HG02938 (cell line): ENCODE results near the gene CS.
"Not testable (repeated sequence)": the region's sequence is repeated elsewhere in the genome, so short reads cannot be mapped to it uniquely, and the experiment has no call there.

ENCODE experiments used
- ATAC-seq: cut with Tn5 transposase; IDR thresholded peaks from one replicate; pipeline ENCODE4 v1.9.1; 2021; ENCODE audit warnings: mild to moderate bottlenecking, moderate library complexity; ENCODE audit not compliant: unreplicated experiment

The CS gene

GRCh38 chr12:56299853-56300643 is at the start of gene CS:
Gene CS, minus strand, starts transcription at chr12:56300330. Its CDS starts 129 bp downstream, at chr12:56300201.
- peak; percentile 91 for ATAC-seq

- no peak for ATAC-seq
These were observed 48.6 kb upstream of the CS start for GRCh38 chr12:56348776-56349175.

- not testable (repeated sequence) for ATAC-seq
These were observed 47.1 kb upstream of the CS start for GRCh38 chr12:56347255-56347654.

DNA sequence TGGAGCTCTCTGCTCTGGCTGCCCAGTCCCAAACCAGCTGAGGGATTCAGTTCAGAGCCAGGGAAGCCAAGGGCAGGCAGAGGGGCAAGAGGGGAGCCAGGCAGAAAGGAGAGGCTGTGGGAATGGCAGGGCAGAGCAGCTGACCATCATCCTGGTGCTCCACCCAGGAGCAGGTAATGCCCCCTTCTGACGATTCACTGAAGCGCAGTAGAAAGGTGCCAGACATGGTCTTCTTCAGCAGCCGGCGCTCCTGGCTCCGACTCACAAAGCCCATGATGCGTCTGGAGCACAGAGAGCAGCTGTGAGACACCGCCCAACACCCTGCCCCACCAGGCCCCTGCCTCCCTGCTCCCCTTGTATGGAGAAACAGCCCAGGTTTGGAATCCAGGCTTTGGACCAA is 46.5 kb upstream of the CS start:
- ATAC-seq: no peak

GRCh38 chr12:56342290-56342689 is 42.2 kb upstream of the CS start:
- not testable (repeated sequence) for ATAC-seq

- ATAC-seq: no peak
These were observed 41.5 kb upstream of the CS start for GRCh38 chr12:56341616-56342015.

DNA sequence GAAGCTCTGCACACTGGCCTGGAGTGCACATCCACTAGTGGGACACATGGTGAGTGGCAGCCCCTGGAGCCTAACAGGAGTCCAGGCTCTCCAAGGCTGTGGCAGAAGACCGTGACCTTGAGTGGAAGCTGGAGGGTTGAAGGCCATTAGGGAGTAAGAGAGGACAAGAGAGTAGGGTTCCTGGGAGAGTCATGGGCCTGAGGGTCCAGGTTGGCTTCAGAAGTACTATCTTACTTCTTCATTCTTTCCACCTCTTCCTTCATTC is 39.0 kb upstream of the CS start:
- no peak for ATAC-seq

- no peak for ATAC-seq
These were observed 38.4 kb upstream of the CS start, which contains the start of gene IL23A for GRCh38 chr12:56338308-56339157. Gene IL23A, plus strand, starts transcription at chr12:56338884. Its CDS starts 161 bp downstream, at chr12:56339045.

GRCh38 chr12:56337753-56338251 is 37.7 kb upstream of the CS start:
- no peak for ATAC-seq

- no peak for ATAC-seq
These were observed 36.4 kb upstream of the CS start for GRCh38 chr12:56336361-56337167.

DNA sequence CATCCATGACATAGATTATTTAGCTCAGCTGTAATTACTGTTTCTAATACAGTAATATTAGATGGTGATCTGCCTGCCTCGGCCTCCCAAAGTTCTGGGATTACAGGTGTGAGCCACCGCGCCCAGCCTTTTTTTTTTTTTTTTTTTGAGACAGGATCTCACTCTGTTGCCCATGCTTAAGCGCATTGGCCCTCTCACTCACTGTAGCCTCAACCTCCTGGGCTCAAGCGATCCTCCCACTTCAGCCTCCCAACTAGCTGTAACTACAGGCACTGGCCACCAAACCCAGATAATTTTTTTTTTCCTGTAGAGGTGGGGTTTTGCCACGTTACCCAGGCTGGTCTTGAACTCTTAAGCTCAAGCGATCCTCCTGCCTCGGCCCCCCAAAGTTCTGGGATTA is 35.4 kb upstream of the CS start:
- ATAC-seq: not testable (repeated sequence)

DNA sequence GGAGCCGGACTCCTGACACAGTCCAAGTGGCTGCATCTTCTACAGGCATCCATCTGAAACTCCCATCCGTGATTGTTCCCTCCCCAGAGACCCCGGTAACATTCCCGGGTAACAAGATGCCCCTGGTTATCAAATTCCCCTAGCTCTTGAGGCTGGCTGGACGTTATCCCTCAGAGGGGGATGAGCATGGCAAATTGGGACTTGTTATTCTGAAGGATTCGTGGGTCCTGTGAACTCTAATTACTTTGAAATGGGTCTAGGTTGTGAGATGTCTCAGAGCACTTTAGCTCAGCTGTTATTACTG is 34.3 kb upstream of the CS start:
- no peak for ATAC-seq

- peak; percentile 94 for ATAC-seq
These were observed 33.8 kb upstream of the CS start, which contains the start of gene PAN2 for GRCh38 chr12:56333679-56334489. Gene PAN2, minus strand, starts transcription at chr12:56334000. Its CDS starts 906 bp downstream, at chr12:56333094.

GRCh38 chr12:56333197-56333678 is 33.1 kb upstream of the CS start:
- peak; percentile 6 for ATAC-seq

DNA sequence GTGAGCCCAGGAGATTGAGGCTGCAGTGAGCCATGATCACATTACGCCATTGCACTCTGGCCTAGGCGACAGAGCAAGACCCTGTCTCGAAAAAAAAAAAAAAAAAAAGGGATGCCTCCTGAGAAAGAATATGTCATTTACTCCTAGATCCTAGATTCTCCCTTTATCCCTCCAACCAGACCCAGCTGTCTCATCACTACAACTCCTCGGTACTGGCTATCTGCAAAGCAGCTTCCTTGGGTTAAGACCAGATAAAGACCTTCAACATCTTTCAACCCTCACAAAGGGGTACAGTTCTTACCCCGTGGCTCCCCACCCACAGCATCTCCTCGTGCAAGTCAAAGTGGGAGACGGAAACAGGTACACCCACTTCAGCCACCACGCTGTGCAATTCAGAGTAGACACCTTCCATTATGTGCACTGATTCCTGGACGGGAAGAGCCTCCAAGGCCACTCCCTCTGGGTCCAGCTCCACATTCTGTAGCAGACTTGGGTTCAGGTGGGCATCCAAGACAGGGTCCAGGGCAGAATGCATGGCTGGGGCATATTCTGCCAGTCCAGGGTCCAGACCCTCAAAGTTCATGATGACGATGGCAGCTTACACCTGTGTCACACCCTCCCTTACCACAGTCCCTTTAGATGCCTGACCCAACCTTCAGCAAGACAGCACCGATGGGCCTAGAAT is 32.5 kb upstream of the CS start:
- ATAC-seq: no peak

DNA sequence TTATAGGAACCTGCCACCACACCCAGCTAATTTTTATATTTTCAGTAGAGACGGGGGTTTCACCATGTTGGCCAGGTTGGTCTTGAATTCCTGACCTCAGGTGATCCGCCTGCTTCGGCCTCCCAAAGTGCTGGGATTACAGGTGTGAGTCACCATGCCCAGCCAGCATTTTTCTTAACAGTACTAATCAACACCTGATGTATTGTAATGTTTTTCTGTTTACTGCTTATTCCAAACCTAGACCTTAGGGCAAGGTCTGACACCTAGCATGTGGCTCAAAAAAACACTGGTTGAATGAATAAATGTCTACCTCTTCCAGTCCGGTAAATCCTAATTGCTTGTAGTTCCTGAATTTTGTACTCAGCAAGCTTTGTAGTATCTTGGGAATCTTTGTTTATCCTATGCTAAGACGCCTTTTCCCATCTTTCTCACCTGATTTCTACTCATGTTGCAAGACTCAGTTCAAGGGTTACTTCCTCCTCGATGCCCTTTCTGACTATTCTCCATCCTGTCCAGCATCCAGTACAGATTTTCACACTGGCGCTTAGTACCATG is 30.9 kb upstream of the CS start:
- ATAC-seq: no peak

DNA sequence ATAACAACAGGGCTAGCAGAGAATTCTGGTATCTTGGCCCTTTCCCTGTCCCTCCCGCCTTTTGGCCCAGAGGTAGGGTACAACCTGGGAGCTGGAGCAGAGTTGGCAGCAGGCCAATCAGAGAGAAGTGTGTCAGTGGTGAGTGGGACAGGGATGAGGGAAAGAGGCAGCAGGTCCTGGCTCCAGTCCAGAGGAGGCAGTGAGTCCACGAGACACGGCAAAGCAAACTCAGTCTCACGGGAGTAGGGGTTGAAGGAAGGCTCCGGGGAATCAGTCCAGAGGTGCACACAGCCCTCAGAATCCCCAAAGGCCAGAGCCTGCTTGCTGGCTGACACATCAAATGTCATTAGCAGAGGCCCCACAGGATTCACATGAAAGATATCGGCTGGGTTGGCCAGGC is 26.4 kb upstream of the CS start:
- ATAC-seq: no peak

GRCh38 chr12:56326126-56326525 is 26.0 kb upstream of the CS start:
- no peak for ATAC-seq

GRCh38 chr12:56324206-56324605 is 24.1 kb upstream of the CS start:
- ATAC-seq: no peak
